Limb (tissue), 2 donors: ENCODE measurements around the gene PDE6A.

ENCODE experiments used
- DNase-seq, 2 donors: peaks; one replicate each; pipeline ENCODE4 v3.0.0-alpha.2; 2016; ENCODE audit errors: extremely low spot score in 2 of 2

Gene PDE6A

GRCh38 chr5:149944666-149945065 lies at the start of gene PDE6A:
TSS of gene PDE6A (minus strand) at chr5:149944793. CDS start at chr5:149944673, 120 bp downstream.
- DNase-seq, result no peak

DNA sequence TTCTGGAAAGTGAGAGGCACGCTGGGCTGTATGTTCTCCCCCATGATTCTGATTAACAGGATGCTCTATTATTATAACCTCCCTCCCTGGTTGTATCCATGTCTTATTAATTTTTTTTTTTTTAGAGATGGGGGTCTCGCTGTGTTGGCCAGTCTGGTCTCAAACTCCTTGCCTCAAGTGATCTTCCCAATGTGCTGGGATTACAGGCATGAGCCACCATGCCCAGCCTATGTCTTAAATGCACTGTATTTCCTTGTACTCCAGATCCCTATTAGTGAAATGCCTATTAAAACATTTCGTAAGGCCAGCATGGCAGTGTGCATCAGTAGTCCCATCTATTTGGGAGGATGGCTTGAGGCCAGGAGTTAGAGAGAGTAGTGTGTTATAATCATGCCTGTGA lies 48.9 kb upstream of the PDE6A start:
- no peak for DNase-seq

GRCh38 chr5:149990518-149991376 lies 46.2 kb upstream of the PDE6A start:
- peak; percentile 70 to 78 for DNase-seq

DNA sequence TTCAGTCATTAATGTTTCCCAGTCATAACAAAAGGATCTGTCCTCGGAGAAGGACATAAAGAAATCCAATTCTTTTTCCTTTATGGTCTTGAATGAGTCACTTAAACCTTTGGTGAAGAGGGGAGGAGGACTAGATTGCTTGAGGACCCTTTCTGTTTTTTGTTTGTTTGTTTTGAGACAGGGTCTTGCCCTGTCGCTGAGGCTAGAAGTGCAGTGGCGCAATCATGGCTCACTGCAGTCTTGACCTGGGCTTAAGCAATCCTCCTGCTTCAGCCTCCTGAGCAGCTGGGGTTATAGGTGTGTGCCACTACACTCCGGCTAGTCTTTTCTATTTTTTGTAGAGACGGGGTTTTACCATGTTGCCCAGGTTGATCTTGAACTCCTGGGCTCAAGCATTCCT lies 43.5 kb upstream of the PDE6A start:
- DNase-seq, result no peak

- DNase-seq, result no peak
These were observed 37.9 kb upstream of the PDE6A start for GRCh38 chr5:149982505-149982904.

- no peak for DNase-seq
These were observed 36.6 kb upstream of the PDE6A start for GRCh38 chr5:149981206-149981605.

GRCh38 chr5:149979896-149980295 lies 35.3 kb upstream of the PDE6A start:
- no peak for DNase-seq

- DNase-seq, result no peak
These were observed 30.8 kb upstream of the PDE6A start for GRCh38 chr5:149975409-149975808.

DNA sequence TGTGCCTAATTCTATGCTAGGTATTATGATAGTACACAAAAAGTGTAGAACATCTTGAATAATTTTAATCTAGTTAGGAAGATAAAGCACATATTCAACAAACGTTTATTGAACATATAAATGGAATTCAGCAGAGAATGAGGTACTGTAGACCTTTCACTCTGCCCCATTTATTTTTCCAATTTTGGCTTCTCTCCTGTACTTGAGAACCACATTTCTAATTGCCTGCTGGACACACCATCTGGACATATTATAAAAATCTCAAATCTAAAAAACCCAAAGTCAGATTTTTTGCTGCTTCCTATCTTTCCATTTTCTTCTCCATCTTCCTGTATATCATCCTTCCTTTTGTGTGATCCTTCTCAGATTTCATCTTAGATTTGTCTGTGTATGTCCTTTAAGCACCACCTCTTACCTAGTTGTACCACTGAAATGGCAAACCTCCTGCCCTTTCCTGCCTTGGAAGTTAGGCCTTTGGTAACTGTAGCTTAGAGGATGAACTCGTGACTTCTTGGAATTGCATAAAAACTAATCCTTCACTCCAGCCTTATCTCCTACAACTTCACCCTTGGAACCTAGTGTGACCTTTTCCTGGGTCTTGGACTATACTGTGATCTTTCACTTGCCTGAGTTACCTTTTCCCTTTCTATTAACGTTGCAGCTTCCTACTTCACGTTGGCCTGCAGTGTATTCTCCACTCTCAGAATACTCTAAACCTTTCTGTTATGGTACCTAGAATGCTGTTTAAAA lies 24.8 kb upstream of the PDE6A start:
- DNase-seq, result no peak

DNA sequence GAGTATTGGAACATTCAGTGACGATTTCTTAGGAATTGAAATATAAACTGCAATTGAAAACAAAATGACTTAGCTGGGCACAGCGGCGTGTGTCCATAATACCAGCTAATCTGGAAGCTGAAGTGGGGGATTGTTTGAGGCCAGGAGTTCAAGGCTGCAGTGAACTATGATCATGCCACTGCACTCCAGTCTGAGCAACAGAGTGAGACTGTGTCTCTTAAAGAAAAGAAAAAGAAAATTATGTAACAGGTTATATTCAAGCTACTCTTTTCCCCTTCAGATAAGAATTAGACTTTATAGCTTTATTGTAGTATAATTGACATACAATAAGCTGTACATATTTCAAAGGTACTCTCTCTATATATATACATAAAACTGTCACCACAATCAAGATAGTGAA lies 22.4 kb upstream of the PDE6A start:
- no peak for DNase-seq

DNA sequence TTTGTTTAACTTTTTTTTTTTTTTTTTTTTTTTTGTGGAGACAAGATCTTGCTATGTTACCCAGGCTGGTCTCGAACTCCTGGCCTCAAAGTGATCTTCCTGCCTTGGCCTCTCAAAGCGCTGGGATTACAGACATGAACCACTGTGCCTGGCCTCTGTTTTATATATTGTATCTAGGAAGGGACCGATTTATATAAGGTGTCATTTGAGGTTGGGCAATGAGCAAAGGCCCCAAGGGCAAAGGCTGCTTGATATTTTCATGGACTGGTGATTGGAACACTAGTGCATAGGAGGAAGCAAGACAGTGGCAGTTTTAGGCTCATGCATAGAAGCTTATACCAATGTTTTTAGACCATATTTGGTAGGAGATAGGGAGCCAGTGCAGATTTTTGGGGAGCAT lies 19.1 kb upstream of the PDE6A start:
- DNase-seq, result no peak

GRCh38 chr5:149962601-149963300 lies 18.2 kb upstream of the PDE6A start:
- no peak for DNase-seq

- peak in 1 of 2 donors; percentile 47 for DNase-seq
These were observed 17.4 kb upstream of the PDE6A start for GRCh38 chr5:149961957-149962409.

DNA sequence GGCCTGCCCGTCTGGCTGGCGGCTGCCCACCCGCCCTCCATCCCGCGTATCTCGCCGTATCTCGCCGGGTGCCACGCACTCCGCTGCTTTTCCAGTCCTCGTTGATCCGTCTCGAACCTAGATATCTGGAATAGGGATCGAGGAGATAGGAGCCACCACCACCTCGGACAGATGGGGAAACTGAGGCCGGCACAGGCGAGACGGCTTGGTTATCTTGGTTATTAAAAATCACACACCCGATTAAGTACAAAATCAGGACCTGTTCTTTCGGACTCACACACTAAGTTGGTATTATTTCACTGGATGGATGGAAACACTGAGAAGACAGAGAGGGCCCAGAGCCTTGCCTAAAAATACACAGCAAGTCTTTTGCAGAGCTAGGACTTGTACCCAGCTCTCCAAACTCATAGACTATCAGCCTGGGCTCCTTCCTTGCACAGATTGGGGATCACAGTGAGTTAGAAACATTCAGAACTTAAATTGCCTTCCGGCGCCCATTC lies 16.6 kb upstream of the PDE6A start:
- no peak for DNase-seq

DNA sequence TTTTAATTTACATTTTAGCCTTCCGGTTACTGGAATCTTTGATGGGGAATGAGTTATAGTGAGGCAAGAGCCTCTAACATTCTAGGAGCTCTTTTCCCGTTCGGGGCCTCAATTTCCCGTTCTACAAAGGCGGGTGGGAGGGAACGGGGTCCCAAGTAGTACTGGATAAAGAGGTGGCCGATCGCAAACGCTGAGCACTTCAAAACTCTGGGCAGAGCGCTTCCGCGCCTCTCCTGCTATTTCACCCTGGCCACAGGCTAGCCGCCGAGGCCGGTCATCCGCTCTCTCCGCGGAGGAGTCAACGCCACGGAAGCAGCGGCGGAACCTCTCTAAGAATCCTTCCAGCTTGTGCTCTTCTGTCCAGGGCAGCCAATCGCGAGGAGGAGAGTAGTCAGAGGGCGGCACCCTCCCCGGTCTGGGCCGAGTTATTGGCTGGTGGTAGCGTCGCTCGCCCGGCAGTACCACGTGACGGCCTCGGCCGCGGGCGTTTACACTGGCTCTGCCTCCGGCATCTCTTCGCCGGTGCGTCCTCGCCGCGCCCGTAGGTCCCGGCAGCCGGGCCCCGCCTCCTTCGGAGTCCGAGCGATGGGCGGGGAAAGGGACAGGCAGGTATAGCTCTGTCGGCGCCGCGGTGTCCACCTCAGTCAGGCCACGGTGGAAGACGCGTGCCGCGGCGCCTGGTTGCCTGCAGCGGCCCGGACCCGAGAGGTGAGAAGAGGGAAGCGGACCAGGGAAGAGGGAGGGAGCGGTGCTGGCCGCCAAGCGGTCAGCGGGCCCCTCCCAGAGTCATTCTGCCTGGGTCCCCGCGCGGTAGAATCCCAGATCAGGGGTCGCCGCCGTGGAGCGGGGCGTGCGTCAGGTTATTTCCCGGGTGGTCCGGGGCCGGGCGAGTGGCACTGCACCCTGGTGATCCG lies 15.9 kb upstream of the PDE6A start, which contains the start of gene SLC26A2:
SLC26A2 (plus strand) TSS at position 487 of the 914 bp plus-strand sequence. CDS start 16,895 bp downstream, outside the sequence.
- DNase-seq, result peak; percentile 97 to 98

- DNase-seq, result peak in 1 of 2 donors; percentile 39
These were observed 15.0 kb upstream of the PDE6A start for GRCh38 chr5:149959406-149960236.

DNA sequence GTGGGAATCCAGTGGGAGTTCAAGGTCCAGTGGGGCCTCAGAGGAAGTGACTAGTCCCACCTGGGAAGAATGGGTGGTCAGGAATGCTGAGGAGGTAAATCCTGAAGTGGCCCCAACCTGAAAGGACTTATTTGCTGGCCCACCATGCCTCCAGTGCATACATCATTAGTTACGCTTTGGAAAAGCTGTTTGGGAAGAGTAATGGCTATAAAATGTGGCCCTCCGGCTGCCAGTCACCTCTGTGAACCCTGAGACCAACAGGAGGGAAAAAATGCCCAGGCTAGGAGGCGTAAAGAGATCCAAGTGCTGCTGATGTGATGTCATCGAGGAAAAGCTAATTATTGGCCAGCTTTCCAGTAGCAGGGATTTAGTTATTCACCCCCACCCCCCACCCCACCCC lies 13.3 kb upstream of the PDE6A start:
- DNase-seq, result no peak

DNA sequence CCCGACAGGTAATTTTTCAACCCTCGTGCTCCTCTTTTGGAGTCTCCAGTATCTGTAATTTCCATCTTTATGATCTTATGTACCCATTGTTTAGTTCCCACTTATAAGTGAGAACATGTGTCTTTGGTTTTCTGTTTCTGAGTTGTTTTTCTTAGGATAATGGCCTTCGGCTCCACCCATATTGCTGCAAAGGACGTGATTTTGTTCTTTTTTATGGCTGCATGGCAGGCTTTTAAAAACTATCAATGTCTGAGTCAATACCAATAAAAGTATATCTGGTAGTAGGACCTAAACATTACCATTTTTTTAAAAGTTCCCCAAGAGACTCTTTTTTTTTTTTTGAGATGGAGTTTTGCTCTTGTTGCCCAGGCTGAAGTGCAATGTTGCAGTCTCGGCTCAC lies 12.1 kb upstream of the PDE6A start:
- no peak for DNase-seq

- no peak for DNase-seq
These were observed 10.2 kb upstream of the PDE6A start for GRCh38 chr5:149954798-149955197.
